Activated T-helper 1 cell treated with anti-CD3 and anti-CD28 coated beads, Interleukin-12 subunit alpha, Interleukin-12 subunit beta, Interleukin-2, Interleukin-4 antibody, amounts not matched to agents 30 ng/mL and 10 ng/mL and 1 ng/mL, durations not matched to agents 14 hours and 24 hours and 36 hours (primary cell): ENCODE measurements around the gene AMBN. TPM values are rescaled to one million over a fixed set of nuclear protein-coding genes. Genes with fewer than 3 reads are reported as not detected.

ENCODE experiments used
- DNase-seq: peaks from one replicate; pipeline ENCODE4 v3.0.0; 2021; ENCODE audit warnings: low spot score
- H3K27ac Mint-ChIP-seq: one replicate; pipeline ENCODE4 v1.8.0; 2021; ENCODE audit warnings: mild to moderate bottlenecking, mixed read lengths
- H3K27me3 Mint-ChIP-seq: one replicate; pipeline ENCODE4 v1.8.0; 2022; ENCODE audit warnings: mild to moderate bottlenecking, moderate library complexity, mixed read lengths; ENCODE audit not compliant: insufficient read depth
- H3K36me3 Mint-ChIP-seq: one replicate; pipeline ENCODE4 v1.8.0; 2021; ENCODE audit warnings: low read depth, mixed read lengths
- H3K4me1 Mint-ChIP-seq: one replicate; pipeline ENCODE4 v1.8.0; 2021; ENCODE audit warnings: low read depth, mixed read lengths
- H3K4me3 Mint-ChIP-seq: one replicate; pipeline ENCODE4 v1.8.0; 2021; ENCODE audit warnings: mild to moderate bottlenecking, moderate library complexity, mixed read lengths
- H3K9me3 Mint-ChIP-seq: one replicate; pipeline ENCODE4 v1.8.0; 2021; ENCODE audit warnings: mixed read lengths
- intact Hi-C: fragments of 100-400 bp; cut with micrococcal nuclease; formaldehyde crosslinking; loops from one replicate; pipeline ENCODE4 v1.15.1; 2024
- total RNA-seq: library from RNA; stranded (reverse); gene quantifications from 2 replicates; pipeline ENCODE4 v1.2.3, GENCODE V29; 2022

Gene AMBN
- total RNA-seq, 1 donor from 2014 or later, result not detected

- Mint-ChIP-seq H3K27ac (no peak overlapping the region), H3K4me1 (peaks cover 4% of the 10 kb centered on the region), H3K36me3 (no peaks in the 10 kb centered on the region), H3K4me3 (no peak overlapping the region), H3K9me3 (no peaks in the 10 kb centered on the region), H3K27me3 (peaks cover 14% of the 10 kb centered on the region)
- intact Hi-C loops, result loop anchor here (1.0 to 10.0 kb wide), 4 partner anchors 36 to 1061 kb away; partner anchors contain the start of gene UTP3
- DNase-seq, result no peak
Measured at GRCh38 chr4:70651864-70652506, 59.9 kb downstream of the AMBN start.

GRCh38 chr4:70654605-70655011 lies 62.6 kb downstream of the AMBN start:
- intact Hi-C loops, result loop anchor here (10.0 kb wide), 1 partner anchor 530 kb away; no protein-coding TSS in a partner anchor
- peaks cover 17% of the 10 kb centered on the region for H3K27me3 Mint-ChIP-seq
- H3K9me3 Mint-ChIP-seq, result no peaks in the 10 kb centered on the region
- no peaks in the 10 kb centered on the region for H3K36me3 Mint-ChIP-seq
- peaks cover 4% of the 10 kb centered on the region for H3K4me1 Mint-ChIP-seq
- no peak overlapping the region for H3K4me3 Mint-ChIP-seq
- DNase-seq, result no peak
- H3K27ac Mint-ChIP-seq, result no peak overlapping the region

Other genes starting within 250 kb of the AMBN start
- gene SMR3A, start 231.5 kb upstream of the AMBN start, total RNA-seq, result not detected in 2 replicates
- gene SMR3B, start 209.1 kb upstream of the AMBN start, total RNA-seq, result not detected in 2 replicates
- gene OPRPN, start 194.3 kb upstream of the AMBN start, total RNA-seq, result not detected in 2 replicates
- not detected in 2 replicates for gene MUC7, start 120.1 kb upstream of the AMBN start, total RNA-seq
- gene AMTN, start 73.7 kb upstream of the AMBN start, total RNA-seq, result not detected in 2 replicates
- gene ENAM, start 36.5 kb downstream of the AMBN start, total RNA-seq, result not detected in 2 replicates
- not detected in 2 replicates for gene JCHAIN, start 74.3 kb downstream of the AMBN start, total RNA-seq
- 51.5 and 52.8 TPM in 2 replicates for gene UTP3, start 96.3 kb downstream of the AMBN start, total RNA-seq
- 12.5 and 13.4 TPM in 2 replicates for gene RUFY3, start 129.7 kb downstream of the AMBN start, total RNA-seq
- 124 and 133 TPM in 2 replicates for gene GRSF1, start 247.6 kb downstream of the AMBN start, total RNA-seq